ENCODE data around the gene AOPEP.
A peak's percentile ranks its signal among the peaks of the same experiment; 100 is the strongest.

Gene AOPEP, protein sequence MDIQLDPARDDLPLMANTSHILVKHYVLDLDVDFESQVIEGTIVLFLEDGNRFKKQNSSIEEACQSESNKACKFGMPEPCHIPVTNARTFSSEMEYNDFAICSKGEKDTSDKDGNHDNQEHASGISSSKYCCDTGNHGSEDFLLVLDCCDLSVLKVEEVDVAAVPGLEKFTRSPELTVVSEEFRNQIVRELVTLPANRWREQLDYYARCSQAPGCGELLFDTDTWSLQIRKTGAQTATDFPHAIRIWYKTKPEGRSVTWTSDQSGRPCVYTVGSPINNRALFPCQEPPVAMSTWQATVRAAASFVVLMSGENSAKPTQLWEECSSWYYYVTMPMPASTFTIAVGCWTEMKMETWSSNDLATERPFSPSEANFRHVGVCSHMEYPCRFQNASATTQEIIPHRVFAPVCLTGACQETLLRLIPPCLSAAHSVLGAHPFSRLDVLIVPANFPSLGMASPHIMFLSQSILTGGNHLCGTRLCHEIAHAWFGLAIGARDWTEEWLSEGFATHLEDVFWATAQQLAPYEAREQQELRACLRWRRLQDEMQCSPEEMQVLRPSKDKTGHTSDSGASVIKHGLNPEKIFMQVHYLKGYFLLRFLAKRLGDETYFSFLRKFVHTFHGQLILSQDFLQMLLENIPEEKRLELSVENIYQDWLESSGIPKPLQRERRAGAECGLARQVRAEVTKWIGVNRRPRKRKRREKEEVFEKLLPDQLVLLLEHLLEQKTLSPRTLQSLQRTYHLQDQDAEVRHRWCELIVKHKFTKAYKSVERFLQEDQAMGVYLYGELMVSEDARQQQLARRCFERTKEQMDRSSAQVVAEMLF

GRCh38 chr9:94726495-94727191, at the start of gene AOPEP:
Gene AOPEP, plus strand, starts transcription at chr9:94726699. Its CDS starts 33,085 bp downstream, at chr9:94759784.
- peak; percentile 95 for DNase-seq (ENCODE audit: low spot score)

DNA sequence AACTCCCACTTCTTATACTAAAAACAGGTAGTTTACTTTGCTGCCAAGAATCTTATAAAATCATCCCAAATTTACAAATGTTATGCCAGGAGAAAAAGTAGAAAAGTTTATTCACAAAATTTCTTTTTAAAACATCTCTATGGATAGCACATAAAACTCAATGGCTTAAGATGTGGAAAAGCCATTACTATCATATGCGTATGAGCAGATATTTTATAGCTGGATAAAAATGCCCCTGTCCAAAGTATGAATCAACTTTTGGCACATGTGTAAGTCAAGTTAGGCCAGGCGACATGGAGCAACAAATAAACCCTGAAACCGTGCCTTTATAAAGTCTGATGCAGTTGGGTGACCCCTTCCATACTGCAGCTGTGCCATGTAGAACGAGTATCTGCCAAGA, 48.6 kb upstream of the AOPEP start:
- DNase-seq (ENCODE audit: low spot score), result no peak

DNA sequence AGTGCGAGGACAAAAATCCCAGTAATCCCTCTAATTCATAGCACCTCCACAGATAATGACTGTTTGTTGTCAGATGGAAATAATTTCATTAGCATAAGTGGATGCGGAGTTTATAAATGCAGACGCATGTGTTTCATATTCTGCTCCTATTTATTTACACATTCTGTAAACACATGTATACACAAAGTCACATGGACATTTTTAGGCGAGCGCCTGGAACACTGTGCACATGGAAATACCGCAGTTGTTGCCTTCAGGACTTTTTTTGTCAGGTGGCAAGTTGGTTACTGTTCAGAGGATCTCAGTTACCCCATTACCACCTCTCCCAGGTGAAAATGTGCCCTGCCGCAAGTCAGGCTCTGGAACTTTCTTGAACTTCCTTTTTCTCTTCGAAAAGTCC, 46.9 kb upstream of the AOPEP start:
- no peak for DNase-seq (ENCODE audit: low spot score)

DNA sequence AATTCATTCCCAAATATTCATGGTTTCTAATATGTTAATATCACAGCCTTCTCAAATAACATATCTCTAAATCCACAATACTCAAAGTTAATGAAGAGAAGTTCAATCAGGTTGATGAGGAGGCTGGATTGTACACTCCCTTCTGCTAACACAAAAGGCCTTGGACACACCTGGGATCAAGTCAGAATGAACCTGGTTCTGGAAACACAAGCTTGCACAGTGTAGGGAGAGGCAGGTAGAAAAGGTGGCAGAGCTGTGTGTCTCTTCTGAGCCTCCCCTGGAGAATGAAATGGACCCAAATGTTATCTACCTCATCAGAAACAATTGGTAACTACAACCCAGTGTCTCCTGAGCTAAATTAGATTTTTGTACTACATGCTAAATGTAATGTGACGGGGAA, 46.5 kb upstream of the AOPEP start:
- DNase-seq (ENCODE audit: low spot score), result no peak

DNA sequence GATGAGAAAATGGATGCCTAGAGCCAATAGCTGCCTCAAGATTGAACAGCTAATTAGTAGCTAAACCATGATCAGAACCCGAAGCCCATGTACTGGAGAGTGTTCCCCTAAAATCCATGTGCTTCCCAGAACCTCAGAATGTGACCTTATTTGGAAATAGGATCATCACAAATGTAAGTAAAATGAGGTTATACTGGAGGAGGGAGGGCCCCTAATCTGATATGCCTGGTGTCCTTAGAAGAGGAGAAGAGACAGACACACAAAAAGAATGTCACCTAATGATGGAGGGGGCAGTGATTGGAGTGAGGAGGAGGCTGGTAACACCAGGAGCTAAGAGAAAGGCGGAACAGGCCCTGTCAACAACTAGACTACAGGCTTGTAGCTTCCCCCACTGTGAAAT, 45.9 kb upstream of the AOPEP start:
- DNase-seq (ENCODE audit: low spot score), result no peak

DNA sequence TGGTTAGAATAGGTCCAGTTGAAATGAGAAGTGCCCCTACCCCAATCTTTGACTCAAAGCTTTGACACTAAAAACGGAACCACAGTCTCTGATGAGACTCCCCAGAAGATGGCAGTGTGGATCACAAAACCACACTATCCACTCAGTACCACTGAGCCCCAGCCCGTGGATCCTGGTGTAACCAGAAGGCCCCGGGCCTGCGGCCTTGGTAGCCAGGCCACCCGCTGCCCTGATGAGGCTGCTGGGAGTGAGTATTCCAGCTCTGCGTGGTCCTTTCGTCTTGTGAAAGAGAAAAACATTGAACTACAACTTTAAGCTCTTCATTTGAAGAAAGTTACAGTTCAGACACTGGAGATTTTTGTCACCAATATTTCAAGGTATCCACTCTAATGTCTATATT, 45.0 kb upstream of the AOPEP start:
- DNase-seq (ENCODE audit: low spot score), result peak; percentile 62

- no peak for DNase-seq (ENCODE audit: low spot score)
Measured at GRCh38 chr9:94685359-94685758, 41.1 kb upstream of the AOPEP start.

DNA sequence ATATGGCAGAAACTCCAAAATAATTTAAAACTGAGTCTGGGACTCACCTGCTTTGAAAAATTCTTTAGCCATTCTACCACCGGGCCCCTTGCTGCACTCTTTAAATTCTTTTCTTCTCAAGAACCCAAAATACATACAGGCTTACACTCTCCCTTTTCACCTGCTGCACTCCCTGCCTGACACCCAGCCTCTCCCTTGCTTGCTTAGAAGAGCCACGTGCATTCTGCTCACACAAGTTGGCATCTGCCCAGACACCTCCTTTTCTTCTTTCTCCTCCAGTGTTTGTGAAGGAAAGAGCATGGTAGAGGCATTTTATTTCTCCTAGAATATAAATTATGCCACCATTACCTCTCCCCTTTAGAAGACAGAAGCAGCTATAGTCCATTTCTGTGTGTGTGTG, 39.0 kb upstream of the AOPEP start:
- no peak for DNase-seq (ENCODE audit: low spot score)

DNA sequence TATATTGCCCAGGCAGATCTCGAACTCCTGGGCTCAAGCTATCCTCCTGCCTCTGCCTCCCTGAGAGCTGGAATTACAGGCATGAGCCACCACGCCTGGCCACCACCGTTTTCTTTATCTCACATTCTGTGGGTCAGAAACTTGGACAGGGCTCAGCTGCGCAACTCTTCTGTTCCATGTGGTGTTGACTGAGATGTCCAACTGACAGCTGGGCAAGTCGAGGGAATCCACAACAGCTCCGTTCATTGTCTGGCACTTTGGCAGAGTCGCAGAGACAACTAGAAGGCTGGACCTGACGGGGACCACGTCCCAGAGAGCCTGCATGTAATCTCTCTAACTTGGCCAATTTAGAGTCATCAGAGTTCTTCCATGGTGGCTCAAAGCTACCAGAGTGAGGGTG, 36.2 kb upstream of the AOPEP start:
- DNase-seq (ENCODE audit: low spot score), result no peak

DNA sequence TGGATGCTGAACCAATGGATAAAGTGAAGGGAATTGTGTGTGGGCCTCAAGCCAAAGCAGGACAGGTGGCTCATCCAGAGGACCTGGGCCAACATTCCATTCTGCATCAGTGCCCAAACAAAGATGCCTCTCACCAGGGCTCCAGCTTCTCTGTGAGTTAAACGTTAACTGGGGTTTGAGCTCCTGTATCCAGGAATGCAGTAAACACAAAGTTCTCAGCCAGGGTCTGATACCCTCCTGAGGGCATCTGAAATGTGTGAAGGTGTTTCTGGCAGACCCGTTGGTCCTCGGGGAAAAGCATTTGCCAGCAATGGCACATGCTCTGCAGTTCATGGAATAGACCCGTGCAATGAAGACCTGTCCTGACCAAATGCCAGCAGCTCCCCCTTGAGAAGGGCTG, 33.9 kb upstream of the AOPEP start:
- DNase-seq (ENCODE audit: low spot score), result peak; percentile 61

DNA sequence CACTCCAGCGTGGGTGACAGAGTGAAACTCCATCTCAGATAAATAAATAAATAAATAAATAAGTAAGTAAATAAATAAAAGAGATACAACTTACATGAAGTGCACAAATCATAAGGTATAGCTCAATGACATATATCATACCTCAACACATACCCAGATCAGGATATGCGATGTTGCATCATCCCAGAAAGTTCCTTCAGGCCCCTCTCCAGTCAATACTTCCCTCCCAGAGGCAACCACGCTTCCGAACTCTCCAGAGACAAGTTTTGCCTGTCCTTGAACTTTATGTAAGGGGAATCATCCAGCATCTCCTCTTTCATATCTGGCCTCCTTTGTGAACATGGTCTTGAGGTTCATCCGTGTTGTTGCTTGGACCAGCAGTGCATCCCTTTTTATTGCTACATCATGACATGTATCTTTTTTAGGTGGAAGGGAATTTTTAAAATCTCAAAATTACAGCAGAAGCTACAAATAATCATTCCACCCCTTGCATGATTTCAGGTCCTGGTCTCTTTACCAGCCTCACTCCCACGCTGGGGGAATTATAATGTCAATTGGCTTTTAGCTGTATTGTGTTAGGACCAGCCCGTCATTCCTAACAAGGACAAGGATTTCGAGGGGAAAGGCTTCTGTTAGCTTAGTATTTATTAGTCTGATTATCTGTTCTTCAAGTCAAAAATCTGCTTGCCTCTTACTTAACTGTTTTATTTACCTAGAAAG, 32.9 kb upstream of the AOPEP start:
- DNase-seq (ENCODE audit: low spot score), result no peak

DNA sequence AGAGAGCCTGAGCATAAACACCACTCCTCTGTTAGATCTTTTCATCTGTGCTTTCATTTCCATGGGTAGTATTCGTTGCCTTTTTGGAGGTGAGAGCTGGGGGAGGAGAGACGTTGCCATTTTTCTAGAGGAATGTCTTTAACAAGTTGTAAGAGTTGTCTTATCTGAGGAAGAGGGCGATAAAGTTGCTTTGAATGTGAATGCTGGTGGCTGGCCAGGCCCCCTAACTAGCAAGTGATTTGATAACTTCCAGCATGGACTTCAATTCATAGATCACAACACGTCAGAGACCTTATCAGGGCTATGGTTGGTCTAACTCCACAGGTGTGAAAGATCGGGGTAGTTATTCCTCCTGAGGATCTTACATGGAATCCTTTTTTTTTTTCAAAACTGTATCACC, 30.0 kb upstream of the AOPEP start:
- DNase-seq (ENCODE audit: low spot score), result no peak

DNA sequence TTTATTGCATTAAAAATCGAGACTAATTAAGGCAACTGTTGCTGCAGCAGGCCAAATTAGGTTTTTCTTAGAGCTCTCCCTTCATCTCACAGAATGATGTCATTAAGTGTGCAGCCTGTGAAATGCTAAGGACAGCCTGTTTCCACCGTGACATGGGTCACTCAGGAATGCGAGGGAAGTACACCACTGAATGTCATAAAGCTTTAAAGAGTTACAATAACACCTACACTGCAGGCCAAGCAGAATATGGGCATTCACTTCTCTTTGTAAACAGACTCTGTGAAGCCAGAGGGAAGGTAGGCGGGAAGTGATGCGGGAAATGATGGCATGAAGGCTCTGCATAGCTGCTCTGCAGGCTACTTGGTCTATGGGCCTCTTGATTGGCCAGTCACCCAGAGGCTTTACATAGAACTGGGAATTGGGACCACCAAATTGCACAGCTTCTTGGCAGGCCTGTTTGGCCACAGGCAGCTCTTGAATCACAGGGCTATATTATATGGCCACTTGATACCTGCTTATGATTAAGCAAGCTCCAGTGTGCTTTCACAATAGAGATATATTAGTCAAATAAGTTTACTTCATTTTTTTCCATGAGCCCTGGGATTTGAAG, 28.4 kb upstream of the AOPEP start:
- DNase-seq (ENCODE audit: low spot score), result no peak

- no peak for DNase-seq (ENCODE audit: low spot score)
Measured at GRCh38 chr9:94699715-94700373, 26.7 kb upstream of the AOPEP start.

- DNase-seq (ENCODE audit: low spot score), result no peak
Measured at GRCh38 chr9:94700445-94700844, 26.1 kb upstream of the AOPEP start.

- no peak for DNase-seq (ENCODE audit: low spot score)
Measured at GRCh38 chr9:94703488-94704140, 22.9 kb upstream of the AOPEP start.

DNA sequence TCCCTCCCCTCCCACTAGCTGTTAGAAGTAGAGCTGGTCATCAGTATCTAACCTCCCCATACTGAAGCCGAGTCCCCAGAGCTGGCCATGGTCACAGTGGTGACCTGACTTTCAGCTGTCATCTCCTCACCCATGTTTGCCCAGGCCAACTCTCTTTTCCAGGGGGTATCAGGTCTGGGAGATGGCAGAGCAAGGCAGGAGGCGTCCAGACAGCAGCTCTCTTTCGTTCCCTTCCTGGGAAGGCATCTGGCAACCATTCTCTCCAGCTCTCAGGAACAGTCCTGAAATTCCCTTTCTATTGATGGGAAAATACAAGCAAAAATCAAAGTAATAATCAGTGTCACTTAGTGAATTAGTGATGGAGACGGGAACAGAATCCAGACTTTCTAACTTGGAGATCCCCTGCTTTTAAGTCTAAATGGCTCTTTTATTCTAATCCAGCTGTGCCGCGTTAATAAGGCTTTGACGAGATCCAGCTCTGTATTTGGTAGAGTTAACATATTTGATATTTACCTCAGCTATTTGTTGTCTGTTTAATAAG, 21.3 kb upstream of the AOPEP start:
- DNase-seq (ENCODE audit: low spot score), result no peak

GRCh38 chr9:94706922-94707321, 19.6 kb upstream of the AOPEP start:
- DNase-seq (ENCODE audit: low spot score), result no peak

- no peak for DNase-seq (ENCODE audit: low spot score)
Measured at GRCh38 chr9:94713436-94714215, 12.9 kb upstream of the AOPEP start.

DNA sequence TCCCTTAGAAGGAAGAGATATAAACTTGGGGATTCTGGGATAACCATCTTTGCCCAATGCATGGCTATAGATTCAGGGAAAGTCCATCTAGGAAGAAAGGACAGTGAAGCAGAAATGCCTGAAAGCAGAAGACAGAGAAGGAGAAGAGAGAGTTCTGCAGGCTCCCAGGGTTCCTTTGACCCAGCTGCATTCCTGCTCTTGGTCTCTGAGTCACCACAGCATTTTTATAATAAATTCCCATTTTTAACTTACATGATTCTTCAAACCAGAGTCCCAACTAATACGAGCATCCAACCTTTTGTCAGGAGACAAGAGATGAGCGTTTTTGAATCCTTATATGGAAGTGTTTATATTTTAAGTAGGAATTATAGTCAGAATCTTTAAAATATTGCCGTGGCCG, 12.0 kb upstream of the AOPEP start:
- no peak for DNase-seq (ENCODE audit: low spot score)
